Activated B cell treated with CpG ODN at 0.5 μM for 24 hours (primary cell): ENCODE data around the gene CCL2. TPM values are rescaled to one million over a fixed set of nuclear protein-coding genes. Genes with fewer than 3 reads are reported as not detected.
A peak's percentile ranks its signal among the peaks of the same experiment; 100 is the strongest.

Experiments
- ATAC-seq: fragments of 200-7000 bp; cut with Tn5 transposase; one replicate; pipeline ENCODE4 v1.10.0; 2021; ENCODE audit warnings: low read depth, mild to moderate bottlenecking, moderate library complexity
- CTCF ChIA-PET: fragments of 350-600 bp; sonication (Branson Sonifier 250); formaldehyde crosslinking; loops from one replicate; lab custom pipeline; 2021; ENCODE audit warnings: antibody characterized with exemption; lab: Charles Lee
- POLR2A ChIA-PET: fragments of 350-600 bp; sonication (Branson Sonifier 250); formaldehyde crosslinking; loops from one replicate; lab custom pipeline; 2021; ENCODE audit warnings: antibody characterized with exemption; lab: Charles Lee
- DNase-seq: peaks from one replicate; pipeline ENCODE4 v3.0.0; 2022
- H3K27ac Mint-ChIP-seq: one replicate; pipeline ENCODE4 v1.8.0; 2020; ENCODE audit warnings: mixed read lengths
- H3K27me3 Mint-ChIP-seq: one replicate; pipeline ENCODE4 v1.8.0; 2021; ENCODE audit warnings: mixed read lengths
- H3K36me3 Mint-ChIP-seq: one replicate; pipeline ENCODE4 v1.8.0; 2021; ENCODE audit warnings: low read depth, mixed read lengths
- H3K4me1 Mint-ChIP-seq: one replicate; pipeline ENCODE4 v1.8.0; 2021; ENCODE audit warnings: mixed read lengths
- H3K4me3 Mint-ChIP-seq: one replicate; pipeline ENCODE4 v1.8.0; 2020; ENCODE audit warnings: mild to moderate bottlenecking, mixed read lengths
- H3K9me3 Mint-ChIP-seq: one replicate; pipeline ENCODE4 v1.8.0; 2020; ENCODE audit warnings: mixed read lengths
- CTCF ChIP-seq: fragments of 200-600 bp; IDR thresholded peaks from one replicate; pipeline ENCODE4 v1.8.0; 2022; ENCODE audit warnings: antibody characterized with exemption, mild to moderate bottlenecking
- intact Hi-C: fragments of 100-400 bp; cut with micrococcal nuclease; formaldehyde crosslinking; loops from one replicate; pipeline ENCODE4 v1.15.1; 2024
- total RNA-seq: library from RNA; stranded (reverse); gene quantifications from 2 replicates; pipeline ENCODE4 v1.2.3, GENCODE V29; 2022

CCL2 gene
- total RNA-seq, 1 donor from 2014 or later, result 2.1 TPM

GRCh38 chr17:34241062-34241461 is 14.0 kb upstream of the CCL2 start:
- intact Hi-C loops, result no loop called here
- no peaks in the 10 kb centered on the region for H3K36me3 Mint-ChIP-seq
- H3K4me1 Mint-ChIP-seq, result peaks cover 8% of the 10 kb centered on the region
- DNase-seq, result no peak
- no peaks in the 10 kb centered on the region for H3K9me3 Mint-ChIP-seq
- H3K27ac Mint-ChIP-seq, result no peak overlapping the region
- POLR2A ChIA-PET, result no interaction called here
- no peak for TF ChIP-seq CTCF
- no peaks in the 10 kb centered on the region for H3K27me3 Mint-ChIP-seq
- ATAC-seq, result no peak
- CTCF ChIA-PET, result no interaction called here
- H3K4me3 Mint-ChIP-seq, result no peak overlapping the region

GRCh38 chr17:34242587-34243363 is 12.3 kb upstream of the CCL2 start:
- DNase-seq, result no peak
- ATAC-seq, result peak; percentile 66
- no peak for TF ChIP-seq CTCF
- intact Hi-C loops, result no loop called here
- Mint-ChIP-seq H3K36me3 (no peaks in the 10 kb centered on the region), H3K4me3 (no peak overlapping the region), H3K27me3 (peaks cover 5% of the 10 kb centered on the region), H3K4me1 (peaks cover 7% of the 10 kb centered on the region), H3K27ac (peak overlapping the region; percentile 3), H3K9me3 (no peaks in the 10 kb centered on the region)
- ChIA-PET CTCF (no interaction called here), POLR2A (no interaction called here)

- ATAC-seq (no peak), DNase-seq (no peak)
- Mint-ChIP-seq H3K27ac (no peak overlapping the region), H3K9me3 (no peaks in the 10 kb centered on the region), H3K4me3 (no peak overlapping the region), H3K4me1 (peaks cover 7% of the 10 kb centered on the region), H3K36me3 (no peaks in the 10 kb centered on the region), H3K27me3 (peaks cover 5% of the 10 kb centered on the region)
- POLR2A ChIA-PET, result no interaction called here
- CTCF ChIA-PET, result no interaction called here
- intact Hi-C loops, result no loop called here
- TF ChIP-seq CTCF, result no peak
Observed at GRCh38 chr17:34243364-34244320, 11.4 kb upstream of the CCL2 start.

GRCh38 chr17:34245351-34245905 is 9.7 kb upstream of the CCL2 start:
- Mint-ChIP-seq H3K36me3 (no peaks in the 10 kb centered on the region), H3K4me1 (peaks cover 7% of the 10 kb centered on the region), H3K27ac (no peak overlapping the region), H3K4me3 (no peak overlapping the region), H3K9me3 (no peaks in the 10 kb centered on the region), H3K27me3 (peaks cover 5% of the 10 kb centered on the region)
- CTCF ChIA-PET, result no interaction called here
- DNase-seq (no peak), ATAC-seq (no peak)
- POLR2A ChIA-PET, result no interaction called here
- intact Hi-C loops, result no loop called here
- no peak for TF ChIP-seq CTCF

GRCh38 chr17:34246446-34246845 is 8.6 kb upstream of the CCL2 start:
- DNase-seq (no peak), ATAC-seq (peak; percentile 28)
- Mint-ChIP-seq H3K36me3 (no peaks in the 10 kb centered on the region), H3K4me1 (peaks cover 5% of the 10 kb centered on the region), H3K27ac (no peak overlapping the region), H3K9me3 (no peaks in the 10 kb centered on the region), H3K4me3 (no peak overlapping the region), H3K27me3 (peaks cover 5% of the 10 kb centered on the region)
- no peak for TF ChIP-seq CTCF
- ChIA-PET CTCF (no interaction called here), POLR2A (no interaction called here)
- intact Hi-C loops, result no loop called here
